HG03575 (cell line): Measurements from ENCODE around the gene TFEC.
"Not testable (repeated sequence)": the region's sequence is repeated elsewhere in the genome, so short reads cannot be mapped to it uniquely, and the experiment has no call there.

Experiments used
- ATAC-seq: cut with Tn5 transposase; IDR thresholded peaks from one replicate; pipeline ENCODE4 v1.9.1; 2021; ENCODE audit not compliant: unreplicated experiment, insufficient number of reproducible peaks, low FRiP score; ENCODE audit errors: extremely low read depth

Gene TFEC

DNA sequence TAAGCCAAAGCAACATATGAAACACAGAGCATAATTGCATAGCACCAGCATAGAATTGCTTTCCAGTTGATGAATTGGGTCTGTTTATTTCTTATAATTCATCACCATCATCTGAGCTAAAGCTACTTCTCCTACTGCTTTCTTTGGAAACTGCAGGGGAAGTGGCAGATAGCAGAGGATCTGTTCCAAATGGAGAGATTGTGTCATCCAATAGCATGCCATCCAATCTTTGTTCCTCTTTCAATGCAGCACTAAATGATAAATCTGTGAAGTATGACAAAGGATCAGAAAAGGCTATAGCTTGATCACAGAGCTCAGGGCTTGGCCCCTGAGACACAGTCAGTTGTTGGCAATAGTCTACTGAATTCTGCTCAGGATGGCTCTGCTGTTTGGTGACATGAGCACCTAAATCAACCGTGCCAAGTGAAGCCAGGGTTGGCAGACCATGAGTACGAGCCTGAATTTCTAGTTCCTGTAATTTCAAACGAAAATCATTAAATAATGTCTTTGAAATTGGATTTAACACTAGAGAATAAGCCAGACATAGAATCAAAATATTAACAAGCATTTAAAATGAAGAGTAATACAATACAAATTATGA is 90.0 kb downstream of the TFEC start:
- ATAC-seq, result no peak

DNA sequence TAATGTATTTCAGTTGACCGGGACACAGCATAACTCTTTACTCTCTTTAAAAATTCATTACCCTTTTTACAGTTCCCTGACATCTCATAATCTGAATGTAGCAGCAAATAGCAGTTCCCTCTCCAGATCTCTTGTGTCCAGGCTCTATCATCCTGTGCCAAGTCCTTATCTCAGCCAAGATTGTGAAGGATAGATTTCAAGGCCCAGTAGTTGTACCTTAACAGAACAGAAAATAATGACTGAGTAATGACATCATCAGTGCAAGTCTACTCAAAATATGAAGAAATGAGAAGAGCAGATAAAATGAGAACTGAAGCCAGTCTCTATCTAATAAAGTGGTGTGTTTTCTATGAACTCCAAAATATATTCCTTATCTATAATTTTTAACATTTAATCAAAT is 92.6 kb downstream of the TFEC start:
- no peak for ATAC-seq

DNA sequence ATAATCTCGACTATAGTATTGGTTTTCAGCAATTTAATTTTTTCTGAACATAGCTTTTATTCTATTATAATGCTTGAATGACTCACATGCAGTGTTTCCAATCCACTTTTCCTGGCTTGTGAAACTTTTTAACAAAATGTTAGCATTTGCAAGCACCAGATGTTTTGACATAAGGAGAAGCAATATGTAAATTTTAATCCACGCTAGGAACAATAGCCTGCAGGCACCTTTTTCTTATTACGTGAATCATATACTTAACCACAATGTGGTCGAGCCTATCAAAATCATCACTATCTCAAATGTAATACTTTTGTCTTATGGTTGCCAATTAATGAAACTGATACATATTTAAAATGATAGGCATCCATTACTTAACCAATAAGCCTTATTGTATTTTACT is 97.1 kb downstream of the TFEC start:
- no peak for ATAC-seq

DNA sequence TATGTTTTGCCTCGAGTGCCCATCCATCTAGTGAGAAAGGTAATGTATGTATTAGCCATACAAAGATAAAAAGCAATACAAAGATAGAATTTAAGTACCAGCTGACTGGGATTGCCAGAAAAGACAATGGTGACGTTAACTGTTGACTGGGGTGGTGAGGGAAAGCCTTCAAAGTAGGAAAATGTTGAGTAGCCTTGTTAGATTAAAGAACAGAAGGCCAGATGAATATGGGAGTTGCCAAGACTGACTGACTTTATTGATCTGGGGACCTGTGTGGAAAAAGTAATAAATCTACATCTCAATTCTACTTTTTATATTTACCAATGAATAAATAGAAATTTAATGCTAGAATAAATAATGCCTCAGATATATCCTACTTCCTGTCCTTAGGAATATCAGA is 97.7 kb downstream of the TFEC start:
- no peak for ATAC-seq

DNA sequence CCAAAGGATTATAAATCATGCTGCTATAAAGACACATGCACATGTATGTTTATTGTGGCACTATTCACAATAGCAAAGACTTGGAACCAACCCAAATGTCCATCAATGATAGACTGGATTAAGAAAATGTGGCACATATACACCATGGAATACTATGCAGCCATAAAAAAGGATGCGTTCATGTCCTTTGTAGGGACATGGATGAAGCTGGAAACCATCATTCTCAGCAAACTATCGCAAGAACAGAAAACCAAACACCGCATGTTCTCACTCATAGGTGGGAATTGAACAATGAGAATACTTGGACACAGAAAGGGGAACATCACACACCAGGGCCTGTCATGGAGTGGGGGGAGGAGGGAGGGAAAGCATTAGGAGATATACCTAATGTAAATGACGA is 100.4 kb downstream of the TFEC start:
- ATAC-seq, result not testable (repeated sequence)

DNA sequence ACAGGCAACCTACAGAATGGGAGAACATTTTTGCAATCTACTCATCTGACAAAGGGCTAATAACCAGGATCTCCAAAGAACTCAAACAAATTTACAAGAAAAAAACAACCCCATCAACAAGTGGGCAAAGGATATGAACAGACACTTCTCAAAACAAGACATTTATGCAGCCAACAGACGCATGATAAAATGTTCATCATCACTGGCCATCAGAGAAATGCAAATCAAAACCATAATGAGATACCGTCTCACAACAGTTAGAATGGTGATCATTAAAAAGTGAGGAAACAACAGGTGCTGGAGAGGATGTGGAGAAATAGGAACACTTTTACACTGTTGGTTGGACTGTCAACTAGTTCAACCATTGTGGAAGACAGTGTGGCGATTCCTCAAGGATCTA is 100.8 kb downstream of the TFEC start:
- ATAC-seq, result not testable (repeated sequence)

DNA sequence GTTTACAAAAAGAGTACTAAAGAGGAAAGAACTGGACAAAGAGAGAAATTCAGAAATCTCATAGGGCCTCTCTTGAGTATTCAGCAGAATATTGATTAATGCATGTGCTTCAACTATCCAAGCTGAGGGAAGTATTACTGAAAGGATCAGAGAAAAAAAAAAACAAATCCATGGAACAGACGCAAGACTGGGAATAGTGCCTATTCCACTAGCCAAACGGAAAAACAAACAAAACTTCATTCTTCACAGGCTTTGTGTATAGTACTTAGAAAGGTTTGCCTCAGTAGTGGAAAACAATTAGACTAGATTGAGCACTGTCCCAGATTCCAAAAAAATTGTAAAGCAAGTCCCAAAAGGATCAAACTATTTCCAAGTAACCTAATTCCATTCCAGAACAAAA is 106.2 kb downstream of the TFEC start:
- no peak for ATAC-seq

DNA sequence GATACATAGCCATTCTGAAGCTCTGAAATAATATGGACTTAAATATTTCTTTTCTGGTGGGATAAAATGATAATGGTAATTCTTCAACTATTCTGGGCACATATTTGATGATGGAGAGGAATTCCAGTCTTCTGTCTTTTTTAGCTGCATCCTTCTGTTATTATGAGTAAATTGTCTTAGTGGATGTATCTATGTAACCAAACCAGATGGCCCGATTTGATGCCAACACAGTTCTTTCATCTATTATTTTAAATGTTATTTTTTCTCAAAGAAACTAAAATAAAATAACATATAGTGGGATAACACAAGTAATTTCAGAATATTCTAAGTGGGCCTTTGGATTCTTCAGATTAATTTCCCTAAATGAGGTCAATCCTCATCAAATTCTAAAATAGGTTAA is 110.2 kb downstream of the TFEC start:
- no peak for ATAC-seq

DNA sequence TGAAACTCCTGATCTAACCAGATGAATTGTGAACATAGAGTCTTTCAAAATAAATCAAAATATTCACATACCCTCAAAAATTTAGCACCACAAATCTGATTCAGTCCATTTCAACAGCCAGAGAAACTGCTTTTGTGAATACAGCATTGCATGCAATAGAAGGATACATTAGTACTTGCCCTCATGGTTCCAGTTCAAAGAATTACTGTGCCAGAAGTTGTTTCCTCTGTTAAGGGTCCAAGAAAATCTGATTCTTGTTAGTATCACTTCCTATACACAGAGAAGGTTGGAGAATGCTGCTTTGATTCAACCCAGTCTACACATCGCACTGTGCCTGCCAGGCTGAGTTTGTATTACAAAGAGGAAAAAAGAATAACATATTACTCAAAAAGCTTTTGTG is 115.6 kb downstream of the TFEC start:
- no peak for ATAC-seq

DNA sequence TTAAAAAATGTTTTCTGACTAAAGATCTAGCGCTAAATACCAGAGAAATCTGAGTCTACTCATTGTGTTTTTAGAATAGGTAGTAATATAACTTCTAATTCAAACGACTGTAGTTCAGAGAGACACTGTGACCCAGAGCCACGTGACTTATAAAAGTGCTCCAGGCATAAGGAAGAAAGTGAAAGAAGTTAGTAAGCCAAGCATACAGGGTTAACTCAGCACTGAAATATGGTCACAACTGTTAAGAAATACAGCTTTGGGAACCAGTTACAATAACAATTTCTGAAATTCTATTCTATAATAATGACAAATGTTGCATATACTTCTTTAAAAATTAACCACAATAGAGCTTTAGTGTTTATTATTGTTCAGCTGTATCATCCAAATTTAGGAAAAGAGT is 119.1 kb downstream of the TFEC start:
- ATAC-seq, result no peak

DNA sequence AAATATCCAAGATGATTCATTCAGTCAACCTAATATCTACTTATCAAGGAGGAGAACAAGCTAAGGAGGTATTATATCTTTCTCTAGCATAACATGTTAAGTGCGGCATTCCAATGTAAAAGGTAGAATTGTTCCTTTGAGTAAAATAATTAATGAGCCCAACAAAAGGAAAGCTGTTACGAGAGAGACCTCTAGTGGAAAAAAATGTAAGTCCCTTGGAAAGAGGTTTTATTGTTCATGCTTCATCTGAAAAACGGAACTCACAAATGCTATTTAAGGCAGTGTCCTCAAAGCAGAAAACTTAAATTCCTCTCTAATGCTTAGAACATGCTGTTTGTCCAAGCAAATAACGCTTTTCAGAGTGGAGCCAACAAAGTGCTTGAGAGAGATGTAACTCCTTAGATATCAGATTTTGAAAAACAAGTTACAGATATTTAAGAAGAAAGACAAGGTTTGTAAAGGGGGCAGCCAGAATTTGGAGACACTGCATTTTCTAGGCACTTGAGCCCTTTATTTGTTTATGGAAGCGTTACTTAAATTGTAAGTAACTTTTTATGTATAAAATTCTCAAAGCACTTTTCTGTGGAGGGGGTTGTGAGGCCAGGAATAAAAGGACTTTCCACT is 119.9 kb downstream of the TFEC start:
- peak; percentile 47 for ATAC-seq

DNA sequence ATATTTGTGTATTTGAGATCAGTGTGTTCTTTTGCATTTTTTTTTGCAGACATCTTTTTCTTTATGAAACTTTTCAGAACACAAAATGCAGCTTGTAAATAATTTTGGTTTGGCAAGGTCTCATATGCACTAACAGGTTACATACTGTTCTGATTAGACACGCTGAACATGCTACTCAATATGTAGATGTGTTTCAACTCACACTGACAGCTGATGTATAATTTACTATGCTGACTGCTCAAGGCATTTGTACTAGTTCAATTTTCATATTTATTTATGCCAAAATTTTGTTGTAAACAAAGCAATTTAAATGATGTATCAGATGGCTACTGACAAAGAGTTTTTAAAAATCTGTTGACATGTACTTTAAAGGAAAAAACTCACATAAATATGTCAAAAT is 123.8 kb downstream of the TFEC start:
- ATAC-seq, result no peak

DNA sequence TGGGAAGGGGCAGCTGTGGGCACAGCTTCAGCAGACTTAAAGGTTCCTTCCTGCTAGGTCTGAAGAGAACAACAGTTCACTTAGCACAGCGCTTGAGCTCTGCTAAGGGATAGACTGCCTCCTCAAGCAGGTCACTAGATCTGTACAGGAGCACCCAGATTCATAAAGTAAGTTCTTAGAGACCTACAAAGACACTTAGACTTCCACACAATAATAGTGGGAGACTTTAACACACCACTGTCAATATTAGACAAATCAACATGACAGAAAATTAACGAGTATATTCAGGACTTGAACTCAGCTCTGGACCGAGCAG is 140.9 kb downstream of the TFEC start:
- no peak for ATAC-seq

DNA sequence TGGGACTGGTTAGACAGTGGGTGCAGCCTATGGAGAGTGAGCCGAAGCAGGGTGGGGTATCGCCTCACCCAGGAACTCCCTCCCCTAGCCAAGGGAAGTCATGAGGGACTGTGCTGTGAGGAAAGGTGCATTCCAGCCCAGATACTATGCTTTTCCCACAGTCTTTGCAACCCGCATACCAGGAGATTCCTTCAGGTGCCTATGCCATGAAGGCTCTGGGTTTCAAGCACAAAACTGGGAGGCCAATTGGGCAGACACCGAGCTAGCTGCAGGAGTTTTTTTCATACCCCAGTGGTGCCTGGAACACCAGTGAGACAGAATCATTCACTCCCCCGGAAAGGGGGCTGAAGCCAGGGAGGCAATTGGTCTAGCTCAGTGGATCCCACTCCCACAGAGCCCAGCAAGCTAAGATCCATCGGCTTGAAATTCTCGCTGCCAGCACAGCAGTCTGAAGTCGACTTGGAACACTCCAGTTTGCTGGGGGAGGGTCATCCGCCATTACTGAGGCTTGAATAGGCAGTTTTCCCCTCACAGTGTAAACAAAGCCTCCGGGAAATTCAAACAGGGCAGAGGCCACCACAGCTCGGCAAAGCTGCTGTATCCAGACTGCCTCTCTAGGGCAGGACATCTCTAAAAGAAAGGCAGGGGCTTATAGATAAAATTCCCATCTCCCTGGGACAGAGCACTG is 141.4 kb downstream of the TFEC start:
- ATAC-seq, result no peak

DNA sequence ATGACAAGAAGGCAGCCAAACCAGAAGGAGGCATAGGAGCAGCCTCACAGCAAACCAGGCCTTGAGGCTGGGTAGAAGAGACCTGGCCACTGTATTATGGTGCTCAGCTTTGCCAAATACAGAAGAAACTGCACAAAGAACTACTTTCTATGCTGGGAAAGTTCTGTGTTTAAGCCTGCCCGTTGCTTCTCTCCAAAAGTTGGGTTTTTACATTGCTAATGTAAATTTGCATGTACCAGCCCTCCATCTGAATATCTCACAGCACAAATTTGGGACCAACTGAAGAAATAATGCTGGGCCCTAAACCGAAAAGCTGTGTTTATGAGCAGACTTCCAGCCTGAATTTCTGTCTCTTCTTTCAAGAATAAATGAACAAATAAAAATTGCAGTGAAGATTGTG is 145.0 kb downstream of the TFEC start:
- no peak for ATAC-seq
